ENCODE results near the gene ZFPL1. TPM values are rescaled to one million over a fixed set of nuclear protein-coding genes. Genes with fewer than 3 reads are reported as not detected.

ZFPL1 gene
- total and polyA plus RNA-seq, 8 donors, result 24.9 to 36.4 (median 28.9) TPM

GRCh38 chr11:65084598-65085375 lies 765 bp downstream of the ZFPL1 start:
- peaks cover 9 to 27% of the 10 kb centered on the region in 2 donors for H3K4me1 ChIP-seq
- H3K27me3 ChIP-seq, result no peaks in the 10 kb centered on the region
- H3K36me3 ChIP-seq, result peaks cover 0 to 48% of the 10 kb centered on the region in 2 donors
- TF ChIP-seq CTCF (IDR thresholded peaks at IDR 0.05), result no peak
- no peaks in the 10 kb centered on the region for H3K9me3 ChIP-seq
- H3K4me3 ChIP-seq, result peak overlapping the region; percentile 79 to 85
- no peak for ATAC-seq
- peak overlapping the region; percentile 90 to 92 for H3K27ac ChIP-seq
- intact Hi-C loops (cut with DNase I), result no loop called here
- DNase-seq, result no peak

GRCh38 chr11:65085446-65085845 lies 1.4 kb downstream of the ZFPL1 start:
- DNase-seq, result no peak
- no peak overlapping the region for H3K4me3 ChIP-seq
- H3K27ac ChIP-seq, result peak overlapping the region in 1 of 2 donors; percentile 90
- H3K36me3 ChIP-seq, result peaks cover 0 to 52% of the 10 kb centered on the region in 2 donors
- peaks cover 9 to 27% of the 10 kb centered on the region in 2 donors for H3K4me1 ChIP-seq
- no peak for ATAC-seq
- no peak for TF ChIP-seq CTCF (IDR thresholded peaks at IDR 0.05)
- no peaks in the 10 kb centered on the region for H3K27me3 ChIP-seq
- intact Hi-C loops (cut with DNase I), result no loop called here
- H3K9me3 ChIP-seq, result no peaks in the 10 kb centered on the region

GRCh38 chr11:65086809-65087208 lies 2.8 kb downstream of the ZFPL1 start:
- intact Hi-C loops (cut with DNase I), result no loop called here
- H3K27ac ChIP-seq, result no peak overlapping the region
- no peaks in the 10 kb centered on the region for H3K9me3 ChIP-seq
- peaks cover 0 to 52% of the 10 kb centered on the region in 2 donors for H3K36me3 ChIP-seq
- peaks cover 9 to 27% of the 10 kb centered on the region in 2 donors for H3K4me1 ChIP-seq
- H3K4me3 ChIP-seq, result no peak overlapping the region
- no peak for TF ChIP-seq CTCF (IDR thresholded peaks at IDR 0.05)
- DNase-seq, result no peak
- ATAC-seq, result no peak
- no peaks in the 10 kb centered on the region for H3K27me3 ChIP-seq

- no peak overlapping the region for H3K27ac ChIP-seq
- H3K9me3 ChIP-seq, result no peaks in the 10 kb centered on the region
- peaks cover 9 to 27% of the 10 kb centered on the region in 2 donors for H3K4me1 ChIP-seq
- no peak for ATAC-seq
- no peaks in the 10 kb centered on the region for H3K27me3 ChIP-seq
- TF ChIP-seq CTCF (IDR thresholded peaks at IDR 0.05), result no peak
- peaks cover 0 to 52% of the 10 kb centered on the region in 2 donors for H3K36me3 ChIP-seq
- DNase-seq, result no peak
- intact Hi-C loops (cut with DNase I), result no loop called here
- no peak overlapping the region for H3K4me3 ChIP-seq
Observed at GRCh38 chr11:65087216-65087615, 3.2 kb downstream of the ZFPL1 start.

- peaks cover 9 to 27% of the 10 kb centered on the region in 2 donors for H3K4me1 ChIP-seq
- intact Hi-C loops (cut with DNase I), result no loop called here
- DNase-seq, result no peak
- no peak overlapping the region for H3K4me3 ChIP-seq
- no peaks in the 10 kb centered on the region for H3K9me3 ChIP-seq
- H3K36me3 ChIP-seq, result peaks cover 0 to 52% of the 10 kb centered on the region in 2 donors
- ATAC-seq, result no peak
- no peaks in the 10 kb centered on the region for H3K27me3 ChIP-seq
- no peak for TF ChIP-seq CTCF (IDR thresholded peaks at IDR 0.05)
- no peak overlapping the region for H3K27ac ChIP-seq
Observed at GRCh38 chr11:65087827-65088226, 3.8 kb downstream of the ZFPL1 start.
